NCI-H1436 treated with DMSO at 0.1 percent for 48 hours (cell line): ENCODE results near the gene GABRB2.
"Not testable (repeated sequence)": the region's sequence is repeated elsewhere in the genome, so short reads cannot be mapped to it uniquely, and the experiment has no call there.

Experiments used
- DNase-seq: peaks from one replicate; lab custom pipeline; 2025; lab: John Stamatoyannopoulos, UW

The GABRB2 gene

DNA sequence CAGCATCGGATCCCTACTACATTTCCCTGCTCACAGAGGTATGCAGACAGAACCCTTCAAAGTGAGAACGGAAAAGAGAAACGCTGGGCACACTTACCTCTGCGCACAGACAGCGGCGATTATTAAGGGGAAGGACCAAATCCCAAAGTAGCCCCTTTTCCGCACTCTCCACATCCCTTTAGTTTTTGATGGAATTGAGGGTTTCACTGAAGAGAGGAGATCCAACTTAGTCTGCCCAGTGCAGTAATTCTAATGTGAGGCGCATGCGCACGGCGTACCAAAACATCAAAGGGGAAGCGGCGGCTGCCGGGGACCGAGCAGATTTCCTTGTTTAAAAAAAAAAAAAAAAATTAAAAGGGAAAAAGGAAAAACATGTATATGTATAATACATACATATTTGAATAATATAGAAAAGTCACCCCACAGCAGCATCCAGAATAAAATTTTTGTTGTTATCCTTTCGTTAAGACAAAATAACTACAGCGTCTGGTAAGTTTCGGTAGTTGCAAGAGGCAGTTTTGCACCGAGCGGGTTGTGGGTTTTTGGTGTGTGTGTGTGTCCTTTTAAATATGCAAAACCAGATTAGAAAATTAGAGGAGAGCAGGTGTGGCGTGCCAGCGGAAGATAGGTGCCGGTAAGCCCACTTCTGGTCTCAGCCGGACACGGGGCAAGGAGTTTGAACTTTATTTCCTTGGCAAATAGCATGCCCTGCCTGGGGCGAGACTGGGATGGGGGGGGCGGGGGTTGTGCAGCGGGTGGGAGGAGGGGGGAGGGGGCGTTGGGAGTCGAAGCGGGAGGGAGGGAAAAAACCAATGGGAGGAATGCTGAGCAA is at the start of gene GABRB2:
Gene GABRB2, minus strand, starts transcription at position 256 of the 832 bp plus-strand sequence. Its CDS starts 82 bp downstream, at position 174.
- no peak for DNase-seq

DNA sequence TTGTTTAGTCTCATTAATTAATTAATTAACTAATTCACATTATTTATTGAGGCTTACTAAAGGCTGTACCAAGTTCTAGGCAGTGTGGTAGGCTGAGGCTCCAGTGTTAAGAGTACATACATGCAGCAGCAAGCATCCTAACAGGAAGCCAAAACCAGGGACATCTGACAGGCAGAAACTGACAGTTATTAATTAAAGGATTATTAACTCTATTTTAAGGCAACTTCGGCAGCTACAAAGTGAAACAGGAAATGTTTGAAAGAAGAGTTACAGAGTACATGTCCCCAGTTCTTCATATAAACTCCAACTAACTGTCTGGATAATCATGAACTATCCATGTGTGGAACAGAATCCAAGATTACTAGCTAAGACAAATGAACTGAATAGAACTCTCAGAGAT is 39.3 kb upstream of the GABRB2 start:
- no peak for DNase-seq

DNA sequence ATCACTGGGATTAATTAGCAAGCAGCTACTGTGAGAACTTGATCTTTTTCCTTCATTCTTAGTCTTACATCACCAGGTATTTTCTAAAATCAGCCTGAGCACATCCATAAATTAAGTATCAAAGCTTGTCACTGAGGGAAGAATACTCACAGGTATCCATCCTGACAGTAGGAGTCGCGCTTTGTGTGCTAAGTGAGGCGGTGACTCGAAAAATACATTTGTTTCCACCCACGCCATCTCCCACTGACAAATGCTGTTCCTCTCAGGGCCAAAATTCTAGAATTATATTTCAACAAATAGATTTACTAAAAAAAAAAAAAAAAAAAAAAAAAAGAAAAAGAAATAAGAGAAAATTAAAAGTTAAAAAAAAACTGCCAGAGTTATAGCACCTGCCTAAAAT is 34.1 kb upstream of the GABRB2 start:
- DNase-seq = no peak

DNA sequence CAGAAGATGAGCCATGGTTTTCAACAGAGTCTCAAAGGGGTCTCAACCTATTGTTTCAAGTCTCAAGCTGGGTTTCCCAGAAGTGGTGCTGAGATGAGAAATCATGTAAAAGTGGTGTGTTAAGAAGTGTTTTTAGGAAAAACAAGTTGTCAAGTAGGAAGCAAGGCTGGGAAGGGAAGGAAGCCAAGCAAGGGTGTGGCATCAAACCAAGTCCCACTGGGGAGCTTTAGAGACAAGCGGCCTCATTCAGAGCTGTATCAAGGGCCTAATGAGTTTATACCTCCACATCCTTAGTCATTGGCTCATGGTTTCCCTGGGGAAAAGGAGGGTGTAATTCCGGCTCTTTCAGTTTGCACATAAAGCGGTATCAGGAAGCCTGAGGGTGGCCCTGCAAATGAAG is 26.4 kb upstream of the GABRB2 start:
- no peak for DNase-seq

DNA sequence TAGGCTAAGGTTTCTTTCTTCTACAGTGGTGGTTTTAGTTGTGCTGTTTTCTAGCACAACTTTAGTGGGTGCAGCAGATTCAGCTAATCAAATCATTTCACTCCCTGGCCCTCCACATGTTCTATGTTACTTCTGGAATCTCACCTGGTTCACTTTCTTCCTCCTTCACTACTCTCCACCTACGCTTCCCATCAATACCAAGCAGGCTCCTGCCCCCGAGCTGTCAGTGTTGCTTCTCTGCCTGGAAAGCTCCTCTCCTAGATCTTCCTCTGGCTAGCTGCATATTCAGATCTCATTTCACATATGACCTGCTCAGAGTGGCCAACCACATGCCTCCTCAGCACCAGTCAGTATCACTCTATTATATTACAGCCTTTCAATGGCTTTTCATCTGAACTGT is 19.6 kb upstream of the GABRB2 start:
- no peak for DNase-seq

DNA sequence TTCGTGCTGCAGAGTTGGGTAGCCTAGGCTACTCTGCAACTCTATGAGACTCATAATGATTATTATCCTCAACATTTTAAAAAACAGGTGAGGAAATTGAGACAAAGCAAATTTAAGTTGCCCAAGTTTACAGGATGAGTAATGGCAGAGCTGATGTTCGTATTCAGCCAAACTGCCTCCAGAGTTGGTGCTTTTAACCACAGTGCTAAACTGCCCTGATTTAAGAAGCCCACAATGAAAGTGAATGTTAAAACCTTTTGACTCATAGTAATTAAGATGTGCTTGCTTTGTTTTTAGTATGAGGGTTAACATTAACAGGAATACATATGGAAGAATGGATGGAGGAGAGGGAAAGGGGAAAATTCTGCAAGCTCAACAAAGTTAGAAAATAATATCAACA is 15.9 kb upstream of the GABRB2 start:
- DNase-seq = no peak

DNA sequence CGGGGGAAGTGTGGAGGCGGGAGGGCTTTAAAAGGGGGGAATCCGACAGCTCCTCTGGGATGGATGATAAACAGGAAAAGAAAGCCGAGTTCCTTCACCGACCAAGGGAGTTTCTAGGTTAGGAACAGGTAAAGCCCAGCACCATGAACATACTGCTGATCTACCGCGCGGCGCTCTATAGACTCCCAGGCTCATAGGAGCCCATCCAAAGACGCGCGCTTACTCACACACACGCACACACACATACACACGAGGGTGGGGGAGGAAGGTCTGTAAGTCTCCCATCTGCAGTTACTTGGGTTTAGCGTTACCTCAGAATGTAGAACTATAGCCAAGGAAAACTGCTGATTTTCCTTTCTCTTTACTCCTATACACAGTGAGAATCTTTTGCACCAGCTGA is 2.6 kb upstream of the GABRB2 start:
- DNase-seq = no peak

DNA sequence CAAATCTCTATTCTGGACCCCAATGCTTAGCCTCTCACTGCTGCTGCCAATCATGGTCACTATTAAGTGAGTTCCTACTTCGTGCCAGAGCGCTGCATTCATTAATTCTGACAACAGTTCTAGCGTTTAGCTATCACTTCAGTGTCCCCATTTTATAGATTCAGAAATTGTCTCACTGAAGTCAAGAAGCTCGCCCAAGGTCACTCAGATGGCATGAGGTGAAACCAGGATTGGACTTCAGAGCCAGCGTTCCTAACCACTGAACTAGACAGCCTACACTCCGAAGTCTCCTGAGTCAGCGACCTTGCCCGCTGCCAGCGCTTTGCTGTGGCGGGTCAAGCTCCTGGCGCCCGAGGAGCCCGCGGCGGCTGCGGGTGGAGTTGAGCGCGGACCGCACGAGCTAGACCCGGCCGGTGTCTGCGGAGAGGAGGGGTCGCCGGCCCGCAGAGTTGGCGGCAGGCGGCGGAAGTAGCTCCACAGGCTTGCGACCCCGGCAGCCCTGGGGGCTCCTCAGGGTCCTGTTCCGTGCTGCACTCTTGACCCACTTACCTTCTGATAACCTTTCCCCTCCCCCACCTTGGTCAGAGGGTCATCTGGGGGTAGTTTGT is 2.1 kb upstream of the GABRB2 start:
- no peak for DNase-seq

DNA sequence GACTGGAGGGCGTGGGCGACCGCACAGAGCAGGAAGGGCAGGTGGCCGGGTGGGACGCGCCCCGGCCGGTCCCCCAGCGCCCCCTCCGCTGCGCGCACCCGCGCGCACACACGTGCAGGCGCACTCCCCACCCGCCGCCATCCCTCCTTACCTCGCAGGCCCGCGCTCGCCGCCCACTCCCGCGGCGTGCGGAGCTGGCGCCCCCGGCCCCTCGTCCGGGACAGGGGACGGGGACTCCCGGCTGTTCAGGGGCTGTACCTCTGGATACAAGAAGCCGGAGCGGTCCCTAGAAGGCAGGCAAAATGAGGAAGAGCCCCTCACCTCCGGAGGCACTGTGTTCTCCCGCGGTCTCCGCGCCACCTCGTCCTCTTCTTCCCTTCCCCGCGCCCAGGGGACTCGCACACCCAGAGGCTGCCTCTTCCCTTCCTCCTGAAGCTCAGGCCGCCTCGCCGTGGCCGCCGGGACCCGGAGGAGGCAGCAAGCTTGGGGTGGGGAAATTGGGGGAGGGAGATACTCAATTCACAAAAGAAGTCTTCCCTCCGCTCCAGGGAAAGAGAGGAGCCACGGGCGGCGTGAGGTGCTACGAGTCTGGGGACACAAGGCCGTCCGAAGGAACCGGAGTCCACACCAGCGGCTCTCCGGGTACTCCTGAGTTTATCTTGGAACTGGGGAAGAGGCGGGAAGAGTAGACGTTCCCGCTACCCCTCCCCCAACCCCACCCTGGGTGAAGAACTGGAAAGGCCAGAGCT is 1.4 kb upstream of the GABRB2 start:
- DNase-seq = no peak

DNA sequence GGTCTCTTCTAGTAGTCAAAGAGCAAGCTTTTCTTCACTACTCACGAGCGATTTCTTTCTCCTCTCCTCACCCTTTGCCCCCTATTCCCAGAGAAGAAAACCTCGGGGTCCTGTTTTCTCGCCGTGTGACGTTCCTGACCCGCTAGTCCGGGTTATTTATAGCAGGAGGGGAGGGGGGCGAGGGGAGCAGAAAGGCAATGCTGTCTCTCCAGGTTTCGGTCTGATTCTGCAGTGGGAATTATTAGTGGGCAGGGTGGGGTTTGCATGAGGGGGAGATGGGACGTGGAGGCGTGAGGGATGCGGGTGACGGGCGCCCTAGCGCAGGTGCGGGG is 847 bp upstream of the GABRB2 start:
- no peak for DNase-seq

DNA sequence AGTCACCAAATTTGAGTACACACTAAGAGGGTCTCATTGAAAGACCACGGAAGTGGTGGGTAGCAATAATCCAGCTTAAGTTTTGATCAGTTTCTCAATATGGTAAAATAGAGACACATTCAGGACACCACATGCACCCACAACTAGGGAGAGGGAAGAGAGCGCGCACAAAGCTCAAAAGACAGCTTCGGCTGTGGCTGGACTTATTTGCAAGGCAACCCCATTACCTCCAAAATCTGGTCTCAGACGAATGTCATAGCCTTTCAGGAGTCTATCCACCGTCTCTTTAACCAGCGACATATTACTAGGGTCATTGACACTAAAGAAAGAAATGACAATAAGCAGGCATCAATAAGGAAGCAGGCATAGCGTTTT is 443 bp downstream of the GABRB2 start:
- no peak for DNase-seq

DNA sequence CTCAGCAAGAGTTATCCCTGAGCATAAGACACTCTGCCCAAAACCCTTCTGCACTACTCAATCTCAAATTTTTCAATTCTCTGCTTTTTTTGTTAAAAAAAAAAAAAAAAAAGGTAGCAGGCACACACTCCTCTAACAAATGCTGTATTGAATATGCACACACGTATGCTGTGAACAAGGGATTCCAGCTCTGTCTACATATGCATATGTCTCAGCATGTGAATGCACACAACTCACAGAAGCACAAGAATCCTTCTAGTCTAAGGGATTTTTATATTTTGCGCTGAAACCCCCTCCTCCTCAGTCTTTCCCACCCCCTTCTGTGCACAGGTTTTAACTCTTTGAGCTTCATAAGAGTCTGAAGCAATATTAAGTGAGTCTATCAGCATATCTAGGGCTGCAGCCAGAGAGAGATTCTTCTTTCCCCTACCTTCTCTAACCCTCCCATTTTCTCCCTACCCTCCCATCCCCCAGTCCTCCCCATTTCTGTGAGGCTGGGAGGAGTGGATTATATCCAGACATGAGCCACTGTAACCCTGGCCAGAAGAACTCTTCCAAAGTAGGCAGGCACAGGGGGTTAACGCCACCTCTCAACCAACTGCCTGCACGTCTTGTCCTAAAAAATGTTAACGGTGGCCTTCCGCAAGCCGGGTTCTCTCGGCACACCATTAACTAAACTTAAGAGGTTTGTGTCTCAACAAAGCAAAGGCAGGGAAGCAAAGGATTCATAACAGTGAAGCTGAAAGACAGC is 1.0 kb downstream of the GABRB2 start:
- DNase-seq = no peak

DNA sequence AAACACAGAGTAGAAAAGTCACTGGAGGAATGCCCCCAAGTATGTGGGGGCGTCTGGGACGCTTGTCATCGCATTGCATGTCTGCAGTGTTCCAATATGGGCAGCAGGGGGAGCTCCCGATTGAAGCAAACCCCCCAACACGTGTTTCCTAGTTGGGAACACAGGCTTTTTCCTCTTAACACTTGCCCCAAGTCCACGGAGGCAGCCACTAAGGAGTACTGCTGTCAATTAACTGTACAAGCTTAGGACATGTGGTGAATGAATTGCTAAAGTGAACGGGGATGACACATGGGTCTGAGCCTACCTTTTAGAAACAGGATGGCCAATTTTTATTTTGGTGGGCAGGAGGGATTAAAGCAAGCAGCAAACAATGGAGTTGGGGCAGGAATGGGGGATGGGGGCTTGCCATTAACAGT is 2.2 kb downstream of the GABRB2 start:
- DNase-seq = no peak

DNA sequence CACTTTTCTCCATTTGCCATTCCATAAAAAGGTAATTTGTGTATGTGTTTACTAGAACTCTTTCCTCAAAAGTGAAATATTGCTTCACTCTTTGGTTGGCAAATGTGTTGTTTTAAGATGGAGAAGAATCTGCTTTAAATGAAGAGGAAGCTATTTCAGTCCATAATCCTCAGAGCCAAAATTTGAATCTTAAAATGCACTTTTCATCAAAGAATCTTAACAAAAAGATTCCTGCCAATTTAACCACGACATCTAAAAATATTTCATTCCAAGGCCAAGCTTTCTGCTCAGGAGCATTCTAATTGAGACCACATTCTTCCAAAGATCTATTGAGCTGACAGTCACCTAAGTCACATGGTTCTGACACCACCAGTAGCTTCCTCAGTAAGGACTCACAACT is 7.5 kb downstream of the GABRB2 start:
- no peak for DNase-seq

DNA sequence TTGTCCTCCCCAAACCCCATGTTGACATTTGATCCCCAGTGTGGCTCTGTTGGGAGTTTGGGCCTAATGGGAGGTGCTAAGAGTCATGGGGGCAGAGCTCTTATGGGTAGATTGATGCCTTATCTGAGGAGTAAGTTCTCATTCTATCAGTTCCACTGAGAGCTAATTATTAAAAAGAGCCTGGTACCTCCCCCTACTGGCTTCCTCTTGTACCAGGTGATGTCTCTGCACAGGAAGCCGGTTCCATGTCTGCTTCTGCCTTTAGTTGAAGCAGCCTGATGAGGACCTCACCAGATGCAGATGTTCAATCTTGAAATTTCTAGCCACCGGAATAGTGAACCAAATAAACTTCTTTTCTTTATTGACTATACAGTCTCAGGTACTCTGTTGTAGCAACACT is 10.8 kb downstream of the GABRB2 start:
- DNase-seq = no peak

DNA sequence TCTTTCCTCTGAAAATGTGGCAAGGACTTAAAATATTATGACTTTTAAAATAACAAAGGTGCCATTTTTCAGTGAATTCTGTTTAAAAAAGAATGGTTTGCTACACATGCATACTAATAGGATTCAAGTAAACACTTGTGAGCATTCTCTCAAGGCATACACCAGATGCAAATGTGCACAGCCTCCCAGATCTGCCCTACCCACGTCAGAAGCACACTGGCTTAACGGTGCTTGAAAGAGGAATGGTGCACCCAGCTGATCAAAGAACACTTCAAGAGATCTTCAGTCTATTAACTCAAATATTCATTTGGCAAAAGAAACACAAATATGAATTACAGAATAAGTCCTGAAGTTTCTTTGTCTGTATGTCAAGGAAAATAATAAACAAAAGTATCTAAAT is 15.8 kb downstream of the GABRB2 start:
- no peak for DNase-seq

DNA sequence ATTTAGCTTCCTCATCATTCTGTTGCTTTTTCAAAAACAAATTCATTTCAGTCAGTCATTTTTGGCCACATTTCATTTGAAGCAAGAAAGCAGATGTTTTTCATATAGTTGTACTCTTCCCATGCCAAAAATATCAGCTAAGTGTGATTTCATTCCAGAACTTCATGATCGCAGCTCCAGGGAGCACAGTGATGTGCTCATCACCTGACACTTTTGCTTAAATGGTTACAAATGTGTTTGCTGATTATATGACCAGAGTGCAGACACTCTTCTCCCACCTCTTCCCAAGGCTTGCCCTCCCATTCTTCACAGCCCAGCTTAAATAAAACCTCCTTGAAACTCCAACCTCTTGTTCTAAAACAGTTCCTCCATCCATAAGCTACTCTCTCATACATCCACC is 32.6 kb downstream of the GABRB2 start:
- no peak for DNase-seq

DNA sequence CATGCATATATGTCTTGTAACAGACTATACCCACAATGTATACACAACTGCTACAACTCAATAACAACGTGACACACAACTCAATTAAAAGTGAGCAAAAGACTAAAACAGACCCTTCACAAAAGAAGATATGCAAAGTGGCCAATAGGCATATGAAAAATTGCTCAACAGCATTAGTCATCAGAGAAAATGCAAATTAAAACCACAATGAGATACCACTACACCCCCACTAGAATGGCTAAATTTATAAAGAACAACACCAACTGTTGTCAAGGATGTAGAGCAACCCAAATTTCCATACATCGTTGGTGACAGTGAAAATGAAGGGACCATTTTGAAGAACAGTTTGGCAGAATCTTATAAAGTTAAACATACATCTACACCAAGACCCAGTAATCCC is 38.9 kb downstream of the GABRB2 start:
- no peak for DNase-seq

DNA sequence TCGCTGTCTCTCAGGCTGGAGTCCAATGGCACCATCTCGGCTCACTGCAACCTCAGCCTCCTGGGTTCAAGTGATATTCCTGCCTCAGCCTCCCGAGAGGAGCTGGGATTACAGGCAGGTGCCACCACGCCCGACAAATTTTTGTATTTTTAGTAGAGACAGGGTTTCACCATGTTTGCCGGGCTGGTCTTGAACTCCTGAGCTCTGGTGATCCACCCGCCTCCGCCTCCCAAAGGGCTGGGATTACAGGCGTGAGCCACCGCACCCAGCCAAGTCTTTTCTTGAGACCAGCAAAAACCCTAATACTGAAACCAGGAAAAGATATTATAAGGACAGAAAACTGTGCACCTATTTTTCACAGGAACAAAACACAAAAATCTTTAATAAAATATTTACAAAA is 41.4 kb downstream of the GABRB2 start:
- DNase-seq = not testable (repeated sequence)

DNA sequence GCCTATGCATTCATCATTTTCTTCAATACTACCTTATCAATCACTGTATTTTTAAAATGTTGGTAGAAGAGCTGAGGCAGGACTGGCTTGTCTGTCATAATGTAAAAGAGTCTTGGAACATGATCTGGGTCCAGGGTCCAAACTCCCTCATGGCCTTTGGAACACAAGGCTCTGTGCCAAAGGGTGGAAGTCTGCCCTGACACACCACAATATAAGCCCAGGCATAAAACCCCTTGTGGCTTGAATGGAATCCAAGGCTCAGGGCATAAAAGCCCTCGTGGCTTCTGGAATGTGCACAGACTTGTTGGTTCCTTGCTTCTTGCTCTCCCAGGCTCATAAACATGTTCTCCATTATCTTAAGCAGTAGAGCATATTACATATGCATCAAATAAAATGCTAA is 48.0 kb downstream of the GABRB2 start:
- no peak for DNase-seq

DNA sequence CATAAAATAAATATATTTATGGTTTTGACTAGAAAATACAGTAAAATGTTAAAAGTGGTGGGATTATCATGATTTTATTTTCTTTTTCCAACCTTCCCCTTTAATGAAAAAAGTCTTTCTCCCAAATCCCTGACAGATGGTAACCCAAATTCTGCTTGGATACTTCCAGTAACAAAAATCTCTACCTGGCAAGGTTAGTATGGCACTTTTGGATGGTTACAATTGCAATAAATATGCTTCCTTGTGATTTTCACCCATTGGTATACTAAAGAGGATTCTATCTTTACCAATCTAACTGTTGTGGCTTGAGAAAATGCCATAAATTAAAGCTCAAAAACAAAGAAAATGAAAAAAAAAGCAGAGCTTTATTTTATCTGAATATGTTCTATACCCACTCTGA is 62.8 kb downstream of the GABRB2 start:
- DNase-seq = no peak

DNA sequence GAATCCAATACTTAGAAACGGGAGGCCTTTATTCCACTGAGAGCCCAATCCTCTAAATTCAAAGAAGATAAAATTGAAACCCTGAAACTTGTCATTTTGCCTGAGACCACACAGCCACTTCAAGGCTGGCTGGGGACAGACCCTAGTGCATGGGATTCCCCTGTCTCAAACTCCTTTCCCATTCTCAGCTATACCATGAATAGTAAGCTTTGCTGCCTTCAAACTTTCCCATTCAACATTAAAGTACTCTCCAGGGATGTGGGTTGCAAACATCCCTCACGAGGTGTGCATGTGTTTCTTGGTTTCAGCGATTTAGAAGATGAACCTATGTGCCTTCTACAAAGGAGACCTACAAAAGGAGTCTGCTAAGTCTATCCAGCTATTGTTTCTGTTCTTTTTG is 64.6 kb downstream of the GABRB2 start:
- no peak for DNase-seq
